Right lobe of liver (tissue), 4 donors: ENCODE measurements around the gene RMDN3.

ENCODE experiments used
- CTCF ChIP-seq, 4 donors: fragments of 200-600 bp in 3 of 4; fragments of 450-650 bp in 1 of 4; IDR thresholded peaks; one replicate each; pipeline versions ENCODE4 v1.5.1 to v1.8.0; 2016 to 2022; ENCODE audit warnings: antibody characterized with exemption in 4 of 4, mild to moderate bottlenecking in 2 of 4
- POLR2A ChIP-seq: fragments of 450-650 bp; IDR thresholded peaks from one replicate; pipeline ENCODE4 v1.6.1; 2017; ENCODE audit warnings: antibody characterized with exemption, mild to moderate bottlenecking
- donor health status: DM: no; HTN: no; CAD: no.
- donor health status: DM: no; HTN: no; CAD: no.
- donor health status: DM: no; HTN: yes; CAD: no.

GRCh38 chr15:40790718-40791117 is 35.7 kb upstream of the RMDN3 start:
- TF ChIP-seq CTCF (IDR thresholded peaks at IDR 0.05) = no peak
- no peak for TF ChIP-seq POLR2A
